ENCODE measurements around the gene MOK. TPM values are rescaled to one million over a fixed set of nuclear protein-coding genes. Genes with fewer than 3 reads are reported as not detected.

MOK gene
- total RNA-seq, 1 donor = 86.1 TPM

GRCh38 chr14:102205560-102205959 is 99.4 kb downstream of the MOK start:
- no peak for DNase-seq (ENCODE audit: insufficient read length, low spot score, missing footprints)
- Histone ChIP-seq H3K79me2 (ENCODE audit: insufficient read depth, low read length) (peaks cover 67% of the 10 kb centered on the region), H3K4me3 (ENCODE audit: insufficient read depth, low read length) (no peak overlapping the region), H3K27me3 (ENCODE audit: insufficient read depth, low read length) (no peaks in the 10 kb centered on the region), H3K36me3 (ENCODE audit: insufficient read depth, low read length) (peaks cover 36% of the 10 kb centered on the region), H3K4me1 (ENCODE audit: insufficient read depth, low read length) (no peaks in the 10 kb centered on the region), H3K9me3 (ENCODE audit: low read depth, low read length) (no peaks in the 10 kb centered on the region), H3K27ac (ENCODE audit: low read depth, low read length) (no peak overlapping the region), H3K4me2 (ENCODE audit: insufficient read depth, low read length) (no peak overlapping the region), H2AFZ (ENCODE audit: low read length) (no peak overlapping the region), H4K20me1 (ENCODE audit: insufficient read depth, low read length) (peaks cover 15% of the 10 kb centered on the region)
- TF ChIP-seq CTCF (IDR thresholded peaks at IDR 0.05; ENCODE audit: extremely low read depth, low read depth, low read length) = no peak

GRCh38 chr14:102203382-102203781 is 101.6 kb downstream of the MOK start:
- Histone ChIP-seq H3K27me3 (ENCODE audit: insufficient read depth, low read length) (no peaks in the 10 kb centered on the region), H2AFZ (ENCODE audit: low read length) (no peak overlapping the region), H3K4me2 (ENCODE audit: insufficient read depth, low read length) (no peak overlapping the region), H3K36me3 (ENCODE audit: insufficient read depth, low read length) (peaks cover 31% of the 10 kb centered on the region), H3K4me1 (ENCODE audit: insufficient read depth, low read length) (no peaks in the 10 kb centered on the region), H3K79me2 (ENCODE audit: insufficient read depth, low read length) (peaks cover 81% of the 10 kb centered on the region), H3K4me3 (ENCODE audit: insufficient read depth, low read length) (no peak overlapping the region), H4K20me1 (ENCODE audit: insufficient read depth, low read length) (peaks cover 15% of the 10 kb centered on the region), H3K27ac (ENCODE audit: low read depth, low read length) (no peak overlapping the region), H3K9me3 (ENCODE audit: low read depth, low read length) (no peaks in the 10 kb centered on the region)
- TF ChIP-seq CTCF (IDR thresholded peaks at IDR 0.05; ENCODE audit: extremely low read depth, low read depth, low read length) = no peak
- DNase-seq (ENCODE audit: insufficient read length, low spot score, missing footprints) = no peak

GRCh38 chr14:102202944-102203343 is 102.0 kb downstream of the MOK start:
- Histone ChIP-seq H3K79me2 (ENCODE audit: insufficient read depth, low read length) (peaks cover 84% of the 10 kb centered on the region), H3K9me3 (ENCODE audit: low read depth, low read length) (no peaks in the 10 kb centered on the region), H3K36me3 (ENCODE audit: insufficient read depth, low read length) (peaks cover 34% of the 10 kb centered on the region), H4K20me1 (ENCODE audit: insufficient read depth, low read length) (peaks cover 18% of the 10 kb centered on the region), H3K4me1 (ENCODE audit: insufficient read depth, low read length) (no peaks in the 10 kb centered on the region), H3K27ac (ENCODE audit: low read depth, low read length) (no peak overlapping the region), H3K4me2 (ENCODE audit: insufficient read depth, low read length) (no peak overlapping the region), H2AFZ (ENCODE audit: low read length) (no peak overlapping the region), H3K4me3 (ENCODE audit: insufficient read depth, low read length) (no peak overlapping the region), H3K27me3 (ENCODE audit: insufficient read depth, low read length) (no peaks in the 10 kb centered on the region)
- TF ChIP-seq CTCF (IDR thresholded peaks at IDR 0.05; ENCODE audit: extremely low read depth, low read depth, low read length) = no peak
- no peak for DNase-seq (ENCODE audit: insufficient read length, low spot score, missing footprints)

GRCh38 chr14:102201776-102202175 is 103.2 kb downstream of the MOK start:
- Histone ChIP-seq H3K27ac (ENCODE audit: low read depth, low read length) (no peak overlapping the region), H3K79me2 (ENCODE audit: insufficient read depth, low read length) (peaks cover 83% of the 10 kb centered on the region), H3K9me3 (ENCODE audit: low read depth, low read length) (no peaks in the 10 kb centered on the region), H3K27me3 (ENCODE audit: insufficient read depth, low read length) (no peaks in the 10 kb centered on the region), H3K36me3 (ENCODE audit: insufficient read depth, low read length) (peaks cover 37% of the 10 kb centered on the region), H3K4me2 (ENCODE audit: insufficient read depth, low read length) (no peak overlapping the region), H3K4me3 (ENCODE audit: insufficient read depth, low read length) (no peak overlapping the region), H3K4me1 (ENCODE audit: insufficient read depth, low read length) (peaks cover 3% of the 10 kb centered on the region), H4K20me1 (ENCODE audit: insufficient read depth, low read length) (peaks cover 24% of the 10 kb centered on the region), H2AFZ (ENCODE audit: low read length) (no peak overlapping the region)
- TF ChIP-seq CTCF (IDR thresholded peaks at IDR 0.05; ENCODE audit: extremely low read depth, low read depth, low read length) = no peak
- DNase-seq (ENCODE audit: insufficient read length, low spot score, missing footprints) = no peak

All from osteoblast (primary cell).